ENCODE results near the gene ZBTB7A. TPM values are rescaled to one million over a fixed set of nuclear protein-coding genes. Genes with fewer than 3 reads are reported as not detected.

Gene ZBTB7A
- polyA plus RNA-seq, 4 donors = 14.3 to 35.6 (median 21.9) TPM

DNA sequence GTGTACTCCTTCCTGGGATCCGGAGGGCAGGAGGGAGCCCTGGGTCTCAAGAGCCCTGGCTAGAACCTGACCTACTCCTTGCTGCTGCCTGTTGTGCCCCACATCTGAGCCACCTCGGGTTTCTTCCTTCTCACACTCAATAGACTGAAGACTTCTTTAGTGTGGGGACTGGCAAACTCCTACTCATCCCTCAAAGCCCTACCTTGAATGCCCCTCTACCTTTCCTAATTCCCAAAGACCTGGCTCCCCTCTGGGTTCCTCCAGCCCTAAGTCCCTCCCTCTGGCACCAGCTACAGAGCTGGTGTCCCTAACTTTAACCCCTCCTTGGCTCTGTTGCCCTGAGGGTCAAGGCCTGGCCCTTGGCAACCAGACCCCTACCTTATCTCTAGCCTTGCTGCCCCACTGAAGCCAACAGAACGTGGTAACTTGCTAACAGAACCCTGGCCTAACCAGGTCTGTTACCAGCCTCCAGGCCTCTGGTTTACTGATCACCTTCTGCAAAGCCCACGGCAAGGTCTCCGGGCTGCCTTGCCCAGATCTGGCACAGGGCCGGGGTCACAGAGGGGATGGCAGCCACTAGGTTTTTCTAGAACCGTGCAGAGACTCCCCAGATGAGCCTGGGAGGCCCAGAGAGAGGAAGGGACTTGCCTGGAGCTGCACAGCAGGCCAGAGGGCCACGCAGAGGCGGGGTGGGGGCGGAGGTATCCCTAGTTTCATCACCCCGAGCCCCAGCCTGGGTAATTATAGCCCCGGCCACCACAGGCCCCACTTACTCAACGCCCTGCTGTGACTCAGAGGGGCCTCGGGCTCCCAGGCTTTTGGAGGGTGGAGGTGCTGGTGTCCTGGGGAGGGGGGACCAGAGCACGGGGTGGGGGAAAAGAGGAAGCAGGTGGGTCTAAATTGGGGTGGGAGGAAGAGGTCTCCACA, 15.3 kb downstream of the ZBTB7A start:
- H3K36me3 ChIP-seq (ENCODE audit: control insufficient read depth in 3 of 3, insufficient read depth in 2 of 3, low read depth in 1 of 3, low read length in 3 of 3) = peaks cover 15 to 93% (median 27%) of the 10 kb centered on the region in 3 donors
- WGBS, 3 donors = 16 to 54% (median 32%) methylated on average over 14 to 15 of the region's 15 CpGs
- DNase-seq = peak; percentile 71 to 82

GRCh38 chr19:4049432-4049831, 17.3 kb downstream of the ZBTB7A start:
- Histone ChIP-seq H3K4me1 (ENCODE audit: control insufficient read depth in 3 of 3, insufficient read depth in 2 of 3, low read depth in 1 of 3, low read length in 2 of 3) (peaks cover 0 to 33% (median 2%) of the 10 kb centered on the region in 3 donors), H3K9me3 (ENCODE audit: control insufficient read depth in 2 of 2, insufficient read depth in 1 of 2, low read depth in 1 of 2, low read length in 1 of 2) (peaks cover 0 to 3% of the 10 kb centered on the region in 2 donors), H3K27ac (ENCODE audit: low read depth in 1 of 3, low read length in 2 of 3) (peak overlapping the region; percentile 21 to 92 (median 65)), H3K4me3 (ENCODE audit: low read depth in 1 of 3, low read length in 3 of 3) (no peak overlapping the region), H3K27me3 (ENCODE audit: control insufficient read depth in 3 of 3, insufficient read depth in 3 of 3, low read length in 3 of 3) (no peaks in the 10 kb centered on the region), H3K36me3 (ENCODE audit: control insufficient read depth in 3 of 3, insufficient read depth in 2 of 3, low read depth in 1 of 3, low read length in 3 of 3) (peaks cover 15 to 88% (median 27%) of the 10 kb centered on the region in 3 donors)
- 26 to 59% (median 37%) methylated on average over 15 of the region's 15 CpGs for WGBS, 3 donors
- no peak for FAIRE-seq
- peak; percentile 38 to 49 for DNase-seq

More for the DNA sequence above, 15.3 kb downstream of the ZBTB7A start:
- H3K27me3 ChIP-seq (ENCODE audit: control insufficient read depth in 3 of 3, insufficient read depth in 3 of 3, low read length in 3 of 3) = no peaks in the 10 kb centered on the region
- H3K27ac ChIP-seq (ENCODE audit: low read depth in 1 of 3, low read length in 2 of 3) = peak overlapping the region; percentile 90 to 99 (median 98)
- H3K4me3 ChIP-seq (ENCODE audit: low read depth in 1 of 3, low read length in 3 of 3) = peak overlapping the region in 1 of 3 donors; percentile 35
- peaks cover 0 to 28% (median 2%) of the 10 kb centered on the region in 3 donors for H3K4me1 ChIP-seq (ENCODE audit: control insufficient read depth in 3 of 3, insufficient read depth in 2 of 3, low read depth in 1 of 3, low read length in 2 of 3)
- FAIRE-seq = no peak
- peaks cover 0 to 3% of the 10 kb centered on the region in 2 donors for H3K9me3 ChIP-seq (ENCODE audit: control insufficient read depth in 2 of 2, insufficient read depth in 1 of 2, low read depth in 1 of 2, low read length in 1 of 2)

DNA sequence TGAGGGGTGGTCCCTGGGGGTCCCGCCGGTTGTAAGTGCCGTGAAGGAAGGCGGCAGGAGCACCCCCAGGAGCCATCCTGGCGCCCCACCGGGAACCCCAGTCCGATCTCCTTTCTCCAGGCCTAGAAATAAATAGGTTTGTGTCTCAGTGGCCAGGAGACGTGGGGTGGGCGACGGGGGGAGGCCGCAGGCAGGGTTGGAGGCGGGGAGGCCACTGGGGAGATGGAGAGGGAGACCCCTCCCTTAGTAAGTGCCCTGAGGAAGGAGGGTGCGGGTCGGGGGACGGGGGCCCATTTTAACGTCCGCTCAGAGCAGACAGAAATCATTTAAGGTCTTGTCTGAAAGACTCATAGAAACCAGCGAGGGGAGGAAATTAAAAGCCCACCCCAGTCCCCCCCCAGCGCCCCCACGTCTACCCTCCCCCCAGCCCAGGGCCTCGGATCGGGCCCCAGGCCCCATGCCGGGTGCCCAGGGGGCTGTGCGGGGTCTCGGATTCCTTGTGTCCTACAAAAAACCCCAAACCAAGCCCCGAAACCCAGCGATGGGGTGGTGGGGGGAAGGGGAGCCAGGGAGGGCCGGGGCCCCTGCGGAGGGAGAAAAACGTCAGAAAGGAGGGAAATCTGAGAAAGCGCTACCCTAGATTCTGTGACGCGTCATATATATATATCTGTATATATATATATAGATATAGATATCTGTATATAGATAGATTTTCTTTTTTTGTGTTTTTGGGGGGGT, 19.6 kb downstream of the ZBTB7A start:
- DNase-seq (no peak), FAIRE-seq (no peak)
- Histone ChIP-seq H3K27me3 (ENCODE audit: control insufficient read depth in 3 of 3, insufficient read depth in 3 of 3, low read length in 3 of 3) (no peaks in the 10 kb centered on the region), H3K36me3 (ENCODE audit: control insufficient read depth in 3 of 3, insufficient read depth in 2 of 3, low read depth in 1 of 3, low read length in 3 of 3) (peaks cover 2 to 84% (median 21%) of the 10 kb centered on the region in 3 donors), H3K4me3 (ENCODE audit: low read depth in 1 of 3, low read length in 3 of 3) (no peak overlapping the region), H3K4me1 (ENCODE audit: control insufficient read depth in 3 of 3, insufficient read depth in 2 of 3, low read depth in 1 of 3, low read length in 2 of 3) (peaks cover 0 to 27% (median 0%) of the 10 kb centered on the region in 3 donors), H3K9me3 (ENCODE audit: control insufficient read depth in 2 of 2, insufficient read depth in 1 of 2, low read depth in 1 of 2, low read length in 1 of 2) (peaks cover 0 to 3% of the 10 kb centered on the region in 2 donors), H3K27ac (ENCODE audit: low read depth in 1 of 3, low read length in 2 of 3) (no peak overlapping the region)
- WGBS, 3 donors = 84 to 88% (median 88%) methylated on average over 28 to 33 of the region's 33 CpGs

- no peak overlapping the region for H3K4me3 ChIP-seq (ENCODE audit: low read depth in 1 of 3, low read length in 3 of 3)
- no peaks in the 10 kb centered on the region for H3K27me3 ChIP-seq (ENCODE audit: control insufficient read depth in 3 of 3, insufficient read depth in 3 of 3, low read length in 3 of 3)
- WGBS, 3 donors = 79 to 85% (median 81%) methylated on average over 7 of the region's 7 CpGs
- H3K9me3 ChIP-seq (ENCODE audit: control insufficient read depth in 2 of 2, insufficient read depth in 1 of 2, low read depth in 1 of 2, low read length in 1 of 2) = peaks cover 0 to 2% of the 10 kb centered on the region in 2 donors
- peaks cover 0 to 20% (median 0%) of the 10 kb centered on the region in 3 donors for H3K4me1 ChIP-seq (ENCODE audit: control insufficient read depth in 3 of 3, insufficient read depth in 2 of 3, low read depth in 1 of 3, low read length in 2 of 3)
- no peak for FAIRE-seq
- peaks cover 2 to 84% (median 21%) of the 10 kb centered on the region in 3 donors for H3K36me3 ChIP-seq (ENCODE audit: control insufficient read depth in 3 of 3, insufficient read depth in 2 of 3, low read depth in 1 of 3, low read length in 3 of 3)
- DNase-seq = no peak
- no peak overlapping the region for H3K27ac ChIP-seq (ENCODE audit: low read depth in 1 of 3, low read length in 2 of 3)
Observed at GRCh38 chr19:4046362-4046691, 20.4 kb downstream of the ZBTB7A start.

- no peaks in the 10 kb centered on the region for H3K27me3 ChIP-seq (ENCODE audit: control insufficient read depth in 3 of 3, insufficient read depth in 3 of 3, low read length in 3 of 3)
- H3K9me3 ChIP-seq (ENCODE audit: control insufficient read depth in 2 of 2, insufficient read depth in 1 of 2, low read depth in 1 of 2, low read length in 1 of 2) = no peaks in the 10 kb centered on the region
- H3K36me3 ChIP-seq (ENCODE audit: control insufficient read depth in 3 of 3, insufficient read depth in 2 of 3, low read depth in 1 of 3, low read length in 3 of 3) = peaks cover 2 to 82% (median 21%) of the 10 kb centered on the region in 3 donors
- no peak overlapping the region for H3K4me3 ChIP-seq (ENCODE audit: low read depth in 1 of 3, low read length in 3 of 3)
- no peak for DNase-seq
- WGBS, 3 donors = 83 to 87% (median 85%) methylated on average over 31 to 32 of the region's 32 CpGs
- peaks cover 0 to 18% (median 0%) of the 10 kb centered on the region in 3 donors for H3K4me1 ChIP-seq (ENCODE audit: control insufficient read depth in 3 of 3, insufficient read depth in 2 of 3, low read depth in 1 of 3, low read length in 2 of 3)
- no peak overlapping the region for H3K27ac ChIP-seq (ENCODE audit: low read depth in 1 of 3, low read length in 2 of 3)
- no peak for FAIRE-seq
Observed at GRCh38 chr19:4045597-4046361, 20.9 kb downstream of the ZBTB7A start.

DNA sequence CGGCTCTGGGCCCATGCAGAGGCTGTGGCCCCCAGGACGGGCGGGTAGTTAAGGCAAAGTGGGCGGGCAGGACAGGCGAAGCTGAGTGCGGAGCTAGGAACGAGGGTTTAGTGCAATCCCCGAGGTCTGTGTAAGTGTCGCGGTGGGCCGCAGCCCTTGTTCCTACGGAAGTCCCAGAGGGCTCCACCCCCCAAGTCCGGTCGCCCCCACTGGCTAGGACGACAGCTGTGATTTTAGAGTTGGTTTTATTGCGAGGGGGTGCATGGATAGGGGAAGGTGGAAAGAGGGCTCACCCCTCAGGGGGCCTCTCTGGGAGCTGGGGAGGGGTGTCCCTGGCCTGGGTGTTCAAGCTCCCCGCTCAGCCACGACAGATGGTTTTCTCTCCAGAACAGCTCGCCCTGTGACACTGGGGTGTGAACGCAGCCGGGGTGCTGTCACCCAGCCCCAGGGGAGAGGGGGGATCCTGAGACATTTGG, 21.7 kb downstream of the ZBTB7A start:
- Histone ChIP-seq H3K9me3 (ENCODE audit: control insufficient read depth in 2 of 2, insufficient read depth in 1 of 2, low read depth in 1 of 2, low read length in 1 of 2) (no peaks in the 10 kb centered on the region), H3K4me3 (ENCODE audit: low read depth in 1 of 3, low read length in 3 of 3) (no peak overlapping the region), H3K27ac (ENCODE audit: low read depth in 1 of 3, low read length in 2 of 3) (peak overlapping the region in 1 of 3 donors; percentile 28), H3K4me1 (ENCODE audit: control insufficient read depth in 3 of 3, insufficient read depth in 2 of 3, low read depth in 1 of 3, low read length in 2 of 3) (peaks cover 0 to 18% (median 0%) of the 10 kb centered on the region in 3 donors), H3K27me3 (ENCODE audit: control insufficient read depth in 3 of 3, insufficient read depth in 3 of 3, low read length in 3 of 3) (no peaks in the 10 kb centered on the region), H3K36me3 (ENCODE audit: control insufficient read depth in 3 of 3, insufficient read depth in 2 of 3, low read depth in 1 of 3, low read length in 3 of 3) (peaks cover 2 to 81% (median 21%) of the 10 kb centered on the region in 3 donors)
- no peak for FAIRE-seq
- 50 to 69% (median 59%) methylated on average over 21 of the region's 21 CpGs for WGBS, 3 donors
- no peak for DNase-seq

GRCh38 chr19:4043966-4044715, 22.6 kb downstream of the ZBTB7A start:
- H3K36me3 ChIP-seq (ENCODE audit: control insufficient read depth in 3 of 3, insufficient read depth in 2 of 3, low read depth in 1 of 3, low read length in 3 of 3) = peaks cover 2 to 76% (median 18%) of the 10 kb centered on the region in 3 donors
- no peaks in the 10 kb centered on the region for H3K27me3 ChIP-seq (ENCODE audit: control insufficient read depth in 3 of 3, insufficient read depth in 3 of 3, low read length in 3 of 3)
- FAIRE-seq = no peak
- 60 to 75% (median 68%) methylated on average over 31 of the region's 31 CpGs for WGBS, 3 donors
- H3K27ac ChIP-seq (ENCODE audit: low read depth in 1 of 3, low read length in 2 of 3) = peak overlapping the region in 2 of 3 donors; percentile 32 to 54
- DNase-seq = no peak
- H3K4me3 ChIP-seq (ENCODE audit: low read depth in 1 of 3, low read length in 3 of 3) = no peak overlapping the region
- H3K4me1 ChIP-seq (ENCODE audit: control insufficient read depth in 3 of 3, insufficient read depth in 2 of 3, low read depth in 1 of 3, low read length in 2 of 3) = peaks cover 0 to 18% (median 0%) of the 10 kb centered on the region in 3 donors
- H3K9me3 ChIP-seq (ENCODE audit: control insufficient read depth in 2 of 2, insufficient read depth in 1 of 2, low read depth in 1 of 2, low read length in 1 of 2) = no peaks in the 10 kb centered on the region

Data from small intestine (tissue), 7 donors.